HG03066 (cell line): ENCODE measurements around the gene CTNNA1.
"Not testable (repeated sequence)": the region's sequence is repeated elsewhere in the genome, so short reads cannot be mapped to it uniquely, and the experiment has no call there.

Experiments
- ATAC-seq: cut with Tn5 transposase; IDR thresholded peaks from one replicate; pipeline ENCODE4 v1.9.1; 2021; ENCODE audit warnings: low read depth; ENCODE audit not compliant: unreplicated experiment

Gene CTNNA1

GRCh38 chr5:138755084-138755748 lies 2.0 kb downstream of the CTNNA1 start:
- no peak for ATAC-seq

GRCh38 chr5:138757061-138757776 lies 4.0 kb downstream of the CTNNA1 start:
- ATAC-seq, result no peak

GRCh38 chr5:138760448-138761110 lies 7.4 kb downstream of the CTNNA1 start:
- no peak for ATAC-seq

- not testable (repeated sequence) for ATAC-seq
These were observed 7.9 kb downstream of the CTNNA1 start for GRCh38 chr5:138761115-138761514.

GRCh38 chr5:138761670-138762069 lies 8.4 kb downstream of the CTNNA1 start:
- not testable (repeated sequence) for ATAC-seq

GRCh38 chr5:138762110-138762509 lies 8.9 kb downstream of the CTNNA1 start:
- ATAC-seq, result no peak

- ATAC-seq, result no peak
These were observed 10.0 kb downstream of the CTNNA1 start for GRCh38 chr5:138763037-138763778.

- no peak for ATAC-seq
These were observed 17.1 kb downstream of the CTNNA1 start for GRCh38 chr5:138770291-138770690.

GRCh38 chr5:138770977-138771376 lies 17.8 kb downstream of the CTNNA1 start:
- no peak for ATAC-seq

GRCh38 chr5:138772986-138773594 lies 19.9 kb downstream of the CTNNA1 start:
- ATAC-seq, result no peak

- ATAC-seq, result not testable (repeated sequence)
These were observed 20.4 kb downstream of the CTNNA1 start for GRCh38 chr5:138773624-138774023.

- no peak for ATAC-seq
These were observed 21.8 kb downstream of the CTNNA1 start for GRCh38 chr5:138775034-138775433.

- ATAC-seq, result no peak
These were observed 25.0 kb downstream of the CTNNA1 start for GRCh38 chr5:138778234-138778633.

GRCh38 chr5:138783976-138784375 lies 30.8 kb downstream of the CTNNA1 start:
- ATAC-seq, result no peak

GRCh38 chr5:138784590-138784989 lies 31.4 kb downstream of the CTNNA1 start:
- ATAC-seq, result no peak

GRCh38 chr5:138789771-138790242 lies 36.6 kb downstream of the CTNNA1 start:
- no peak for ATAC-seq

- no peak for ATAC-seq
These were observed 37.5 kb downstream of the CTNNA1 start for GRCh38 chr5:138790684-138791083.

- no peak for ATAC-seq
These were observed 39.1 kb downstream of the CTNNA1 start for GRCh38 chr5:138792195-138792790.

- ATAC-seq, result no peak
These were observed 40.4 kb downstream of the CTNNA1 start for GRCh38 chr5:138793575-138793974.

GRCh38 chr5:138803285-138803684 lies 50.1 kb downstream of the CTNNA1 start:
- no peak for ATAC-seq
